Gastrocnemius medialis (tissue), 4 donors: Measurements from ENCODE around the gene FARP1.

ENCODE experiments used
- POLR2A ChIP-seq, 2 donors: fragments of 450-650 bp; IDR thresholded peaks; one replicate each; pipeline ENCODE4 v1.6.1; 2017; ENCODE audit warnings: antibody characterized with exemption in 2 of 2, mild to moderate bottlenecking in 2 of 2, moderate library complexity in 2 of 2
- TF ChIP-seq, protein P1 (sequence below), 5 experiments: fragments of 450-650 bp in 3 of 5; fragments of 200-600 bp in 2 of 5; sonication (generic) in 2 of 5; IDR thresholded peaks in 4 of 5; conservative IDR thresholded peaks in 1 of 5; 1 replicate in 4 of 5; 2 replicates in 1 of 5; pipeline ENCODE4 v1.5.1; 2016 to 2019; ENCODE audit warnings: antibody characterized with exemption in 5 of 5, mild to moderate bottlenecking in 3 of 5, moderate library complexity in 3 of 5

- TF ChIP-seq, protein P1, sequence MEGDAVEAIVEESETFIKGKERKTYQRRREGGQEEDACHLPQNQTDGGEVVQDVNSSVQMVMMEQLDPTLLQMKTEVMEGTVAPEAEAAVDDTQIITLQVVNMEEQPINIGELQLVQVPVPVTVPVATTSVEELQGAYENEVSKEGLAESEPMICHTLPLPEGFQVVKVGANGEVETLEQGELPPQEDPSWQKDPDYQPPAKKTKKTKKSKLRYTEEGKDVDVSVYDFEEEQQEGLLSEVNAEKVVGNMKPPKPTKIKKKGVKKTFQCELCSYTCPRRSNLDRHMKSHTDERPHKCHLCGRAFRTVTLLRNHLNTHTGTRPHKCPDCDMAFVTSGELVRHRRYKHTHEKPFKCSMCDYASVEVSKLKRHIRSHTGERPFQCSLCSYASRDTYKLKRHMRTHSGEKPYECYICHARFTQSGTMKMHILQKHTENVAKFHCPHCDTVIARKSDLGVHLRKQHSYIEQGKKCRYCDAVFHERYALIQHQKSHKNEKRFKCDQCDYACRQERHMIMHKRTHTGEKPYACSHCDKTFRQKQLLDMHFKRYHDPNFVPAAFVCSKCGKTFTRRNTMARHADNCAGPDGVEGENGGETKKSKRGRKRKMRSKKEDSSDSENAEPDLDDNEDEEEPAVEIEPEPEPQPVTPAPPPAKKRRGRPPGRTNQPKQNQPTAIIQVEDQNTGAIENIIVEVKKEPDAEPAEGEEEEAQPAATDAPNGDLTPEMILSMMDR (IDR thresholded peaks at IDR 0.05 in 4 of 5, conservative IDR thresholded peaks at IDR 0.05 in 1 of 5): no peak
- no peak for TF ChIP-seq POLR2A (IDR thresholded peaks at IDR 0.05)
These were observed 103.8 kb downstream of the FARP1 start for GRCh38 chr13:98246538-98247172.
